ENCODE results near the gene AKR1C1.
"Not testable (repeated sequence)": the region's sequence is repeated elsewhere in the genome, so short reads cannot be mapped to it uniquely, and the experiment has no call there.

DNA sequence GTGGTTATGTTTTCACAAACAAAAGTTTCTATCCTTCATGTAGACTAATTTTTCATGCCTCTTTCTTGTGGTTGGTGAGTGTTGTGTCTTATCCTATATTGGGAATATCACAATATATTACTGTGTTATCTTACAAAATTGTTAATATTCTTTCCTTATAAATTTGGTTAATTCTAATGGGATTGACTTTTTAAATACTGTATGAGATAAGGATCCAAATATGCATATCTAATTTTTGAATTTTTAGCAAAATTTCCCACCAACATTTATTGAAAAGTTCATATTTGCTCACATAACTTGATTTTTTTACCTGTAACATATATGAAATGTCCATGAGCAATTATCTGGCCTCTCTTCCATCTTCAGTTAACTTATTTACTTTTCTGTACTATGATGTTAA, 11.2 kb downstream of the AKR1C1 start:
- TF ChIP-seq EZH2phosphoT487 (IDR thresholded peaks at IDR 0.05; ENCODE audit: borderline replicate concordance); YY1 (IDR thresholded peaks at IDR 0.05; ENCODE audit: extremely low read depth, insufficient replicate concordance, low read depth, low read length); POLR2A (IDR thresholded peaks at IDR 0.05; ENCODE audit: borderline replicate concordance, extremely low read depth, insufficient read depth, insufficient read length); ZFX (IDR thresholded peaks at IDR 0.05); POLR2AphosphoS5 (IDR thresholded peaks at IDR 0.05; ENCODE audit: low read depth, low read length); SP1 (IDR thresholded peaks at IDR 0.05; ENCODE audit: low read depth); SRF (IDR thresholded peaks at IDR 0.05; ENCODE audit: low read depth); CEBPB (IDR thresholded peaks at IDR 0.05; ENCODE audit: low read depth): not testable (repeated sequence)
- TF ChIP-seq, protein P1, sequence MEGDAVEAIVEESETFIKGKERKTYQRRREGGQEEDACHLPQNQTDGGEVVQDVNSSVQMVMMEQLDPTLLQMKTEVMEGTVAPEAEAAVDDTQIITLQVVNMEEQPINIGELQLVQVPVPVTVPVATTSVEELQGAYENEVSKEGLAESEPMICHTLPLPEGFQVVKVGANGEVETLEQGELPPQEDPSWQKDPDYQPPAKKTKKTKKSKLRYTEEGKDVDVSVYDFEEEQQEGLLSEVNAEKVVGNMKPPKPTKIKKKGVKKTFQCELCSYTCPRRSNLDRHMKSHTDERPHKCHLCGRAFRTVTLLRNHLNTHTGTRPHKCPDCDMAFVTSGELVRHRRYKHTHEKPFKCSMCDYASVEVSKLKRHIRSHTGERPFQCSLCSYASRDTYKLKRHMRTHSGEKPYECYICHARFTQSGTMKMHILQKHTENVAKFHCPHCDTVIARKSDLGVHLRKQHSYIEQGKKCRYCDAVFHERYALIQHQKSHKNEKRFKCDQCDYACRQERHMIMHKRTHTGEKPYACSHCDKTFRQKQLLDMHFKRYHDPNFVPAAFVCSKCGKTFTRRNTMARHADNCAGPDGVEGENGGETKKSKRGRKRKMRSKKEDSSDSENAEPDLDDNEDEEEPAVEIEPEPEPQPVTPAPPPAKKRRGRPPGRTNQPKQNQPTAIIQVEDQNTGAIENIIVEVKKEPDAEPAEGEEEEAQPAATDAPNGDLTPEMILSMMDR (IDR thresholded peaks at IDR 0.05 in 2 of 3, conservative IDR thresholded peaks at IDR 0.05 in 1 of 3; ENCODE audit: borderline replicate concordance in 1 of 3, insufficient read depth in 1 of 3, low read depth in 2 of 3, low read length in 2 of 3): not testable (repeated sequence)
- TF ChIP-seq, protein P2, sequence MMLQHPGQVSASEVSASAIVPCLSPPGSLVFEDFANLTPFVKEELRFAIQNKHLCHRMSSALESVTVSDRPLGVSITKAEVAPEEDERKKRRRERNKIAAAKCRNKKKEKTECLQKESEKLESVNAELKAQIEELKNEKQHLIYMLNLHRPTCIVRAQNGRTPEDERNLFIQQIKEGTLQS (IDR thresholded peaks at IDR 0.05): not testable (repeated sequence)

Measured in HCT116 (cell line).